NCI-H1417 treated with DMSO at 0.1 percent for 48 hours (cell line): ENCODE data around the gene KCNJ5.

Experiments
- DNase-seq: peaks from one replicate; lab custom pipeline; 2025; lab: John Stamatoyannopoulos, UW

The KCNJ5 gene

GRCh38 chr11:128895526-128895925 is 4.4 kb downstream of the KCNJ5 start:
- DNase-seq, result no peak

- no peak for DNase-seq
These were observed 5.2 kb downstream of the KCNJ5 start for GRCh38 chr11:128896356-128896755.

GRCh38 chr11:128897826-128898225 is 6.7 kb downstream of the KCNJ5 start:
- DNase-seq, result no peak

- DNase-seq, result no peak
These were observed 7.6 kb downstream of the KCNJ5 start for GRCh38 chr11:128898580-128899344.

GRCh38 chr11:128900468-128900867 is 9.3 kb downstream of the KCNJ5 start:
- no peak for DNase-seq

- no peak for DNase-seq
These were observed 10.7 kb downstream of the KCNJ5 start for GRCh38 chr11:128901653-128902514.

GRCh38 chr11:128902515-128903066 is 11.4 kb downstream of the KCNJ5 start:
- DNase-seq, result no peak

GRCh38 chr11:128903248-128904061 is 12.3 kb downstream of the KCNJ5 start:
- no peak for DNase-seq

- no peak for DNase-seq
These were observed 13.1 kb downstream of the KCNJ5 start for GRCh38 chr11:128904303-128904655.

GRCh38 chr11:128904656-128905344 is 13.6 kb downstream of the KCNJ5 start:
- DNase-seq, result peak; percentile 28

- DNase-seq, result peak; percentile 30
These were observed 14.4 kb downstream of the KCNJ5 start for GRCh38 chr11:128905345-128906184.

GRCh38 chr11:128906185-128907050 is 15.3 kb downstream of the KCNJ5 start:
- DNase-seq, result no peak

- DNase-seq, result no peak
These were observed 16.4 kb downstream of the KCNJ5 start for GRCh38 chr11:128907585-128907984.

- no peak for DNase-seq
These were observed 17.5 kb downstream of the KCNJ5 start for GRCh38 chr11:128908391-128909246.

- no peak for DNase-seq
These were observed 18.4 kb downstream of the KCNJ5 start for GRCh38 chr11:128909438-128910125.

- DNase-seq, result no peak
These were observed 19.4 kb downstream of the KCNJ5 start for GRCh38 chr11:128910576-128910975.

- DNase-seq, result no peak
These were observed 20.1 kb downstream of the KCNJ5 start for GRCh38 chr11:128911239-128911638.

GRCh38 chr11:128911701-128912100 is 20.5 kb downstream of the KCNJ5 start:
- DNase-seq, result no peak
